Prostate gland (tissue), 2 donors: ENCODE results near the gene TFAP2E. TPM values are rescaled to one million over a fixed set of nuclear protein-coding genes. Genes with fewer than 3 reads are reported as not detected.
A peak's percentile ranks its signal among the peaks of the same experiment; 100 is the strongest.

Experiments
- DNase-seq: peaks from one replicate; pipeline ENCODE4 v3.0.0-alpha.2; 2019; ENCODE audit warnings: low spot score
- H3K27ac ChIP-seq, 2 donors: fragments of 200-600 bp; sonication (generic); 2 replicates each; pipeline ENCODE4 v1.5.1; 2017 to 2019
- H3K27me3 ChIP-seq: fragments of 200-600 bp; sonication (generic); replicated peaks from 2 replicates; pipeline ENCODE4 v1.5.1; 2019; ENCODE audit not compliant: insufficient read depth
- H3K36me3 ChIP-seq, 2 donors: fragments of 200-600 bp; sonication (generic); 1 replicate in 1 of 2; 2 replicates in 1 of 2; pipeline versions ENCODE4 v1.5.1 to v1.8.1; 2017 to 2019
- H3K4me1 ChIP-seq: fragments of 200-600 bp; sonication (generic); replicated peaks from 2 replicates; pipeline ENCODE4 v1.5.1; 2019
- H3K4me3 ChIP-seq, 2 donors: fragments of 200-600 bp; sonication (generic); 2 replicates each; pipeline ENCODE4 v1.5.1; 2017 to 2019
- H3K9me3 ChIP-seq: fragments of 200-600 bp; sonication (generic); 2 replicates; pipeline ENCODE4 v1.5.1; 2017
- POLR2A ChIP-seq: fragments of 450-650 bp; IDR thresholded peaks from one replicate; pipeline ENCODE4 v1.6.1; 2016; ENCODE audit warnings: antibody characterized with exemption, mild to moderate bottlenecking
- POLR2AphosphoS5 ChIP-seq: sonication (generic); formaldehyde crosslinking; IDR thresholded peaks from one replicate; pipeline ENCODE4 v1.6.1; 2017; ENCODE audit warnings: antibody characterized with exemption
- WGBS: methylation state at CpG from one replicate; pipeline ENCODE4 v1.1.5; 2018; 5-methylcytosine and 5-hydroxymethylcytosine counted together
- intact Hi-C: fragments of 100-400 bp; cut with DNase I; formaldehyde crosslinking; loops from one replicate; pipeline ENCODE4 v1.14.2; 2022
- total RNA-seq, 2 donors: library from RNA; depleted of rRNA; stranded (reverse); fragments of >200 nt; gene quantifications; one replicate each; pipeline ENCODE4 v1.1.0, GENCODE V29; 2016
- TF ChIP-seq, protein P1 (sequence below), 4 experiments: fragments of 200-600 bp in 2 of 4; fragments of 450-650 bp in 2 of 4; sonication (generic) in 2 of 4; IDR thresholded peaks; 1 replicate in 3 of 4; 2 replicates in 1 of 4; pipeline ENCODE4 v1.5.1; 2016 to 2019; ENCODE audit warnings: antibody characterized with exemption in 4 of 4, mild to moderate bottlenecking in 2 of 4, moderate library complexity in 2 of 4

Gene TFAP2E
- total RNA-seq, 2 donors from 2014 or later: 2.0 to 2.2 TPM

GRCh38 chr1:35631396-35631795, 58.3 kb downstream of the TFAP2E start:
- Histone ChIP-seq H3K9me3 (no peaks in the 10 kb centered on the region), H3K27me3 (no peaks in the 10 kb centered on the region), H3K36me3 (peaks cover 0 to 6% of the 10 kb centered on the region in 2 donors), H3K27ac (no peak overlapping the region), H3K4me3 (no peak overlapping the region), H3K4me1 (no peaks in the 10 kb centered on the region)
- 90% methylated on average over 3 of the region's 3 CpGs for WGBS
- no peak for DNase-seq
- no peak for TF ChIP-seq POLR2A
- no peak for TF ChIP-seq POLR2AphosphoS5
- TF ChIP-seq, protein P1, sequence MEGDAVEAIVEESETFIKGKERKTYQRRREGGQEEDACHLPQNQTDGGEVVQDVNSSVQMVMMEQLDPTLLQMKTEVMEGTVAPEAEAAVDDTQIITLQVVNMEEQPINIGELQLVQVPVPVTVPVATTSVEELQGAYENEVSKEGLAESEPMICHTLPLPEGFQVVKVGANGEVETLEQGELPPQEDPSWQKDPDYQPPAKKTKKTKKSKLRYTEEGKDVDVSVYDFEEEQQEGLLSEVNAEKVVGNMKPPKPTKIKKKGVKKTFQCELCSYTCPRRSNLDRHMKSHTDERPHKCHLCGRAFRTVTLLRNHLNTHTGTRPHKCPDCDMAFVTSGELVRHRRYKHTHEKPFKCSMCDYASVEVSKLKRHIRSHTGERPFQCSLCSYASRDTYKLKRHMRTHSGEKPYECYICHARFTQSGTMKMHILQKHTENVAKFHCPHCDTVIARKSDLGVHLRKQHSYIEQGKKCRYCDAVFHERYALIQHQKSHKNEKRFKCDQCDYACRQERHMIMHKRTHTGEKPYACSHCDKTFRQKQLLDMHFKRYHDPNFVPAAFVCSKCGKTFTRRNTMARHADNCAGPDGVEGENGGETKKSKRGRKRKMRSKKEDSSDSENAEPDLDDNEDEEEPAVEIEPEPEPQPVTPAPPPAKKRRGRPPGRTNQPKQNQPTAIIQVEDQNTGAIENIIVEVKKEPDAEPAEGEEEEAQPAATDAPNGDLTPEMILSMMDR (IDR thresholded peaks at IDR 0.05): no peak
- intact Hi-C loops: no loop called here

GRCh38 chr1:35633547-35633946, 60.4 kb downstream of the TFAP2E start:
- TF ChIP-seq POLR2A (no peak), POLR2AphosphoS5 (no peak)
- TF ChIP-seq, protein P1 (IDR thresholded peaks at IDR 0.05): no peak
- no peak for DNase-seq
- H3K27ac ChIP-seq: no peak overlapping the region
- intact Hi-C loops: no loop called here
- no peaks in the 10 kb centered on the region for H3K27me3 ChIP-seq
- H3K4me3 ChIP-seq: no peak overlapping the region
- peaks cover 0 to 6% of the 10 kb centered on the region in 2 donors for H3K36me3 ChIP-seq
- peaks cover 4% of the 10 kb centered on the region for H3K4me1 ChIP-seq
- H3K9me3 ChIP-seq: no peaks in the 10 kb centered on the region

GRCh38 chr1:35637401-35637809, 64.3 kb downstream of the TFAP2E start:
- intact Hi-C loops: no loop called here
- peak overlapping the region in 1 of 2 donors; percentile 11 for H3K4me3 ChIP-seq
- peaks cover 4% of the 10 kb centered on the region for H3K4me1 ChIP-seq
- DNase-seq: no peak
- H3K9me3 ChIP-seq: no peaks in the 10 kb centered on the region
- no peak for TF ChIP-seq POLR2A
- peak; percentile 36 for TF ChIP-seq POLR2AphosphoS5
- TF ChIP-seq, protein P1 (IDR thresholded peaks at IDR 0.05): no peak
- H3K36me3 ChIP-seq: no peaks in the 10 kb centered on the region
- H3K27ac ChIP-seq: peak overlapping the region; percentile 19 to 48
- no peaks in the 10 kb centered on the region for H3K27me3 ChIP-seq
- WGBS: 0% methylated on average over 1 of the region's 1 CpG

GRCh38 chr1:35640380-35641232, 67.5 kb downstream of the TFAP2E start:
- H3K27ac ChIP-seq: peak overlapping the region; percentile 88
- intact Hi-C loops: loop anchor here (5.0 kb wide), 1 partner anchor 77 kb away; the partner anchor contains the start of gene C1orf216
- WGBS: 22% methylated on average over 29 of the region's 29 CpGs
- H3K4me1 ChIP-seq: peaks cover 4% of the 10 kb centered on the region
- H3K4me3 ChIP-seq: peak overlapping the region; percentile 60 to 79
- no peaks in the 10 kb centered on the region for H3K36me3 ChIP-seq
- TF ChIP-seq, protein P1 (IDR thresholded peaks at IDR 0.05): no peak
- TF ChIP-seq POLR2AphosphoS5: no peak
- TF ChIP-seq POLR2A: no peak
- DNase-seq: no peak
- H3K27me3 ChIP-seq: no peaks in the 10 kb centered on the region
- no peaks in the 10 kb centered on the region for H3K9me3 ChIP-seq
